NCI-H510A treated with DMSO at 0.1 percent for 48 hours (cell line): ENCODE measurements around the gene TMTC4.
A peak's percentile ranks its signal among the peaks of the same experiment; 100 is the strongest.
"Not testable (repeated sequence)": the region's sequence is repeated elsewhere in the genome, so short reads cannot be mapped to it uniquely, and the experiment has no call there.

Experiments used
- DNase-seq: peaks from one replicate; lab custom pipeline; 2025; lab: John Stamatoyannopoulos, UW

Gene TMTC4

GRCh38 chr13:100625447-100625846 lies 49.1 kb downstream of the TMTC4 start:
- no peak for DNase-seq

GRCh38 chr13:100620792-100621191 lies 53.8 kb downstream of the TMTC4 start:
- DNase-seq: no peak

- no peak for DNase-seq
These were observed 54.7 kb downstream of the TMTC4 start for GRCh38 chr13:100619940-100620339.

- not testable (repeated sequence) for DNase-seq
These were observed 55.7 kb downstream of the TMTC4 start for GRCh38 chr13:100618897-100619296.

- no peak for DNase-seq
These were observed 61.6 kb downstream of the TMTC4 start for GRCh38 chr13:100613031-100613430.

GRCh38 chr13:100611678-100612492 lies 62.7 kb downstream of the TMTC4 start:
- no peak for DNase-seq

GRCh38 chr13:100610391-100611347 lies 63.9 kb downstream of the TMTC4 start:
- DNase-seq: no peak

- no peak for DNase-seq
These were observed 65.7 kb downstream of the TMTC4 start for GRCh38 chr13:100608906-100609305.

GRCh38 chr13:100608489-100608888 lies 66.1 kb downstream of the TMTC4 start:
- no peak for DNase-seq

- DNase-seq: no peak
These were observed 69.5 kb downstream of the TMTC4 start for GRCh38 chr13:100604918-100605710.

GRCh38 chr13:100602493-100603111 lies 72.0 kb downstream of the TMTC4 start:
- DNase-seq: no peak

GRCh38 chr13:100601716-100602115 lies 72.9 kb downstream of the TMTC4 start:
- DNase-seq: no peak

- DNase-seq: no peak
These were observed 73.7 kb downstream of the TMTC4 start for GRCh38 chr13:100600915-100601314.

- DNase-seq: no peak
These were observed 74.1 kb downstream of the TMTC4 start for GRCh38 chr13:100600461-100600860.

- no peak for DNase-seq
These were observed 77.3 kb downstream of the TMTC4 start for GRCh38 chr13:100597253-100597652.

- DNase-seq: no peak
These were observed 78.1 kb downstream of the TMTC4 start for GRCh38 chr13:100596516-100596915.

- peak; percentile 1 for DNase-seq
These were observed 79.9 kb downstream of the TMTC4 start for GRCh38 chr13:100594731-100595130.

GRCh38 chr13:100594255-100594654 lies 80.3 kb downstream of the TMTC4 start:
- no peak for DNase-seq

GRCh38 chr13:100589178-100589725 lies 85.3 kb downstream of the TMTC4 start:
- DNase-seq: no peak

GRCh38 chr13:100588331-100589177 lies 86.0 kb downstream of the TMTC4 start, which contains the start of gene GGACT:
Gene GGACT, minus strand, starts transcription at chr13:100588789. Its CDS starts 56,198 bp downstream, at chr13:100532591.
- DNase-seq: peak; percentile 43
